SK-N-SH treated with all-trans-retinoic acid at 6 μM for 48 hours (cell line): ENCODE data around the gene LRRC25.
"Not testable (repeated sequence)": the region's sequence is repeated elsewhere in the genome, so short reads cannot be mapped to it uniquely, and the experiment has no call there.

Experiments
- ATAC-seq: fragments of 200-7000 bp; cut with Tn5 transposase; 3 replicates; pipeline ENCODE4 v1.9.1; 2020; ENCODE audit warnings: mild to moderate bottlenecking, moderate library complexity
- BACH2 ChIP-seq: fragments of 250-450 bp; sonication (Bioruptor Pico); IDR thresholded peaks from 2 replicates; pipeline ENCODE4 v1.9.0; 2021; ENCODE audit warnings: mild to moderate bottlenecking, borderline replicate concordance
- CREB5 ChIP-seq: fragments of 250-450 bp; sonication (Bioruptor Pico); IDR thresholded peaks from 2 replicates; pipeline ENCODE4 v1.5.1; 2020; ENCODE audit warnings: low read depth, mild to moderate bottlenecking, moderate library complexity
- CSRNP3 ChIP-seq: fragments of 250-450 bp; sonication (Bioruptor Pico); IDR thresholded peaks from 2 replicates; pipeline ENCODE4 v1.5.1; 2021; ENCODE audit warnings: mild to moderate bottlenecking, moderate library complexity
- ESRRG ChIP-seq: fragments of 250-450 bp; sonication (Bioruptor Pico); IDR thresholded peaks from 2 replicates; pipeline ENCODE4 v1.6.1; 2021; ENCODE audit warnings: mild to moderate bottlenecking
- GLIS3 ChIP-seq: fragments of 250-450 bp; sonication (Bioruptor Pico); IDR thresholded peaks from 2 replicates; pipeline ENCODE4 v1.5.0; 2020; ENCODE audit warnings: mild to moderate bottlenecking, moderate library complexity
- PATZ1 ChIP-seq: fragments of 250-450 bp; sonication (Bioruptor Pico); IDR thresholded peaks from 2 replicates; pipeline ENCODE4 v1.8.0; 2020; ENCODE audit warnings: mild to moderate bottlenecking, moderate library complexity, borderline replicate concordance
- PPARA ChIP-seq: fragments of 250-450 bp; sonication (Bioruptor Pico); IDR thresholded peaks from 2 replicates; pipeline ENCODE4 v1.5.0; 2020; ENCODE audit warnings: mild to moderate bottlenecking, borderline replicate concordance
- SNAI2 ChIP-seq: fragments of 250-450 bp; sonication (Bioruptor Pico); IDR thresholded peaks from 2 replicates; pipeline ENCODE4 v1.5.0; 2020; ENCODE audit warnings: mild to moderate bottlenecking, moderate library complexity
- TCF4 ChIP-seq: fragments of 250-450 bp; sonication (Bioruptor Pico); IDR thresholded peaks from 2 replicates; pipeline ENCODE4 v1.8.0; 2021; ENCODE audit warnings: mild to moderate bottlenecking, moderate library complexity, borderline replicate concordance
- TOX ChIP-seq: fragments of 250-450 bp; sonication (Bioruptor Pico); IDR thresholded peaks from 2 replicates; pipeline ENCODE4 v1.8.0; 2021; ENCODE audit warnings: mild to moderate bottlenecking, moderate library complexity, borderline replicate concordance
- ZC3H10 ChIP-seq: fragments of 250-450 bp; sonication (Bioruptor Pico); IDR thresholded peaks from 2 replicates; pipeline ENCODE4 v1.5.1; 2021; ENCODE audit warnings: mild to moderate bottlenecking, moderate library complexity
- ZFP3 ChIP-seq: fragments of 250-450 bp; sonication (Bioruptor Pico); IDR thresholded peaks from 2 replicates; pipeline ENCODE4 v1.5.0; 2020; ENCODE audit warnings: mild to moderate bottlenecking, moderate library complexity
- ZNF70 ChIP-seq: fragments of 450-650 bp; formaldehyde crosslinking; IDR thresholded peaks from 2 replicates; pipeline ENCODE4 v1.5.0; 2020; ENCODE audit warnings: mild to moderate bottlenecking, moderate library complexity
- ZNF8 ChIP-seq: fragments of 450-650 bp; formaldehyde crosslinking; IDR thresholded peaks from 2 replicates; pipeline ENCODE4 v1.5.0; 2020; ENCODE audit warnings: mild to moderate bottlenecking, moderate library complexity

Gene LRRC25

GRCh38 chr19:18357041-18357440 lies 40.4 kb downstream of the LRRC25 start:
- no peak for ATAC-seq
- TF ChIP-seq ZFP3 (CRISPR knock-in tag), result no peak
- TF ChIP-seq CREB5 (CRISPR knock-in tag), result no peak
- no peak for TF ChIP-seq TOX (CRISPR knock-in tag)
- no peak for TF ChIP-seq ZNF8
- TF ChIP-seq SNAI2 (CRISPR knock-in tag), result no peak
- TF ChIP-seq CSRNP3 (CRISPR knock-in tag), result no peak
- TF ChIP-seq PATZ1, result no peak
- TF ChIP-seq, all 23 proteins: peak for 0

GRCh38 chr19:18354743-18355142 lies 42.7 kb downstream of the LRRC25 start:
- ATAC-seq, result not testable (repeated sequence)

- ATAC-seq, result no peak
- TF ChIP-seq ZNF70 (CRISPR knock-in tag) (no peak), PPARA (CRISPR knock-in tag) (no peak)
Measured at GRCh38 chr19:18353378-18354005, 43.9 kb downstream of the LRRC25 start.

- TF ChIP-seq TCF4 (CRISPR knock-in tag) (no peak), ZFP3 (CRISPR knock-in tag) (no peak), ZNF70 (CRISPR knock-in tag) (no peak)
- ATAC-seq, result no peak
Measured at GRCh38 chr19:18351544-18351943, 45.9 kb downstream of the LRRC25 start.

- no peak for ATAC-seq
- no peak for TF ChIP-seq GLIS3 (CRISPR knock-in tag)
- no peak for TF ChIP-seq ESRRG (CRISPR knock-in tag)
Measured at GRCh38 chr19:18350490-18350889, 46.9 kb downstream of the LRRC25 start.

GRCh38 chr19:18349524-18350128 lies 47.8 kb downstream of the LRRC25 start:
- TF ChIP-seq ZC3H10, result no peak
- TF ChIP-seq BACH2 (CRISPR knock-in tag), result no peak
- TF ChIP-seq ZFP3 (CRISPR knock-in tag), result no peak
- peak; percentile 89 for ATAC-seq

- not testable (repeated sequence) for ATAC-seq
Measured at GRCh38 chr19:18348818-18349339, 48.5 kb downstream of the LRRC25 start.

- TF ChIP-seq ZC3H10 (no peak), CSRNP3 (CRISPR knock-in tag) (no peak), ZFP3 (CRISPR knock-in tag) (no peak), BACH2 (CRISPR knock-in tag) (no peak), PPARA (CRISPR knock-in tag) (no peak), SNAI2 (CRISPR knock-in tag) (no peak)
- ATAC-seq, result no peak
Measured at GRCh38 chr19:18348171-18348570, 49.3 kb downstream of the LRRC25 start.
